Upper lobe of left lung (tissue), 6 donors: ENCODE measurements around the gene HSPBP1. TPM values are rescaled to one million over a fixed set of nuclear protein-coding genes. Genes with fewer than 3 reads are reported as not detected.

Experiments
- ATAC-seq, 2 donors: fragments of 200-7000 bp; cut with Tn5 transposase; one replicate each; pipeline ENCODE4 v1.9.1; 2022; ENCODE audit warnings: mild to moderate bottlenecking in 2 of 2, moderate library complexity in 2 of 2; ENCODE audit not compliant: low FRiP score in 2 of 2
- DNase-seq, 2 donors: peaks; one replicate each; pipeline ENCODE4 v3.0.0-alpha.2; 2019 to 2020
- H3K27ac ChIP-seq, 4 donors: fragments of 200-600 bp; sonication (generic); one replicate each; pipeline ENCODE4 v1.5.1; 2016 to 2019
- H3K27me3 ChIP-seq, 4 donors: fragments of 200-600 bp; sonication (generic); one replicate each; pipeline ENCODE4 v1.5.1; 2017 to 2019
- H3K36me3 ChIP-seq, 4 donors: fragments of 200-600 bp; sonication (generic); one replicate each; pipeline ENCODE4 v1.5.1; 2016 to 2019
- H3K4me1 ChIP-seq, 4 donors: fragments of 200-600 bp; sonication (generic); one replicate each; pipeline ENCODE4 v1.5.1; 2018 to 2019
- H3K4me3 ChIP-seq, 4 donors: fragments of 200-600 bp; sonication (generic); one replicate each; pipeline ENCODE4 v1.5.1; 2017 to 2019; ENCODE audit warnings: mild to moderate bottlenecking in 2 of 4, moderate library complexity in 1 of 4
- H3K9me3 ChIP-seq, 4 donors: fragments of 200-600 bp; sonication (generic); one replicate each; pipeline ENCODE4 v1.5.1; 2018 to 2019
- EP300 ChIP-seq, 4 donors: sonication (generic); formaldehyde crosslinking; IDR thresholded peaks; one replicate each; pipeline ENCODE4 v1.5.1; 2017; ENCODE audit warnings: antibody characterized with exemption in 4 of 4, control low read depth in 2 of 4
- POLR2A ChIP-seq, 4 donors: fragments of 450-650 bp; IDR thresholded peaks; one replicate each; pipeline ENCODE4 v1.5.1; 2016 to 2017; ENCODE audit warnings: antibody characterized with exemption in 4 of 4, mild to moderate bottlenecking in 2 of 4
- POLR2AphosphoS5 ChIP-seq, 2 donors: sonication (generic); formaldehyde crosslinking; IDR thresholded peaks; one replicate each; pipeline ENCODE4 v1.5.1; 2017; ENCODE audit warnings: antibody characterized with exemption in 2 of 2
- WGBS, 2 donors: methylation state at CpG; one replicate each; pipeline ENCODE4 v1.1.5; 2017 to 2018; 5-methylcytosine and 5-hydroxymethylcytosine counted together
- total RNA-seq, 6 donors: library from RNA; depleted of rRNA in 4 of 6; stranded (reverse); fragments of >200 nt in 4 of 6; gene quantifications; one replicate each; pipeline versions ENCODE4 v1.1.0 to v1.2.1, GENCODE V29; 2016 to 2021
- TF ChIP-seq, protein P1 (sequence below), 6 experiments: fragments of 450-650 bp in 4 of 6; fragments of 200-600 bp in 2 of 6; sonication (generic) in 2 of 6; IDR thresholded peaks; one replicate each; pipeline ENCODE4 v1.5.1; 2016 to 2019; ENCODE audit warnings: antibody characterized with exemption in 6 of 6
- donor health status: DM: no; HTN: no; CAD: no; lungs with moderate emphysema.
- donor health status: DM: no; HTN: yes; CAD: no; lungs with severe emphysema.

HSPBP1 gene
- total RNA-seq, 6 donors from 2014 or later, result 21.0 to 34.6 (median 30.1) TPM

DNA sequence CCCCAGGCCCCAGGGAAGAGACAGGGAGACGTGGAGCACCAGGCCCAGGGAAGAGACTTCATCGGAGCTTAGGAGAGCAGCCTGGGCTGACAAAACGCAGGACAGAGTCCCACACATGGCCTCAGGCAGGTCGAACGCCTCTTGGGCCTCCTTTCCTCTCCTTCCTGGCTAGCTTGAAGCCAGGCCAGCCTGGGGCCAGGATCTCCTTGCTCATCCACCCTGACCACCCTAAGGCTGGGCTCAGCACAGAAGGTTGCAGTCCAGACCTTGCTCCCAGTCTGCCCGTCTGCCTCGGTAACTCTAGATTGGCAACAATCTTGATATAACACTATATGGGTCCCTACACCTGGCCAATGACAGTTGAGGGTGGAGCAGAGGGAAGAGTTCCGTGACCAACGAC, 31.2 kb downstream of the HSPBP1 start:
- H3K4me1 ChIP-seq, result peaks cover 11 to 64% (median 36%) of the 10 kb centered on the region in 4 donors
- no peak overlapping the region for H3K27ac ChIP-seq
- no peak overlapping the region for H3K4me3 ChIP-seq
- TF ChIP-seq, protein P1, sequence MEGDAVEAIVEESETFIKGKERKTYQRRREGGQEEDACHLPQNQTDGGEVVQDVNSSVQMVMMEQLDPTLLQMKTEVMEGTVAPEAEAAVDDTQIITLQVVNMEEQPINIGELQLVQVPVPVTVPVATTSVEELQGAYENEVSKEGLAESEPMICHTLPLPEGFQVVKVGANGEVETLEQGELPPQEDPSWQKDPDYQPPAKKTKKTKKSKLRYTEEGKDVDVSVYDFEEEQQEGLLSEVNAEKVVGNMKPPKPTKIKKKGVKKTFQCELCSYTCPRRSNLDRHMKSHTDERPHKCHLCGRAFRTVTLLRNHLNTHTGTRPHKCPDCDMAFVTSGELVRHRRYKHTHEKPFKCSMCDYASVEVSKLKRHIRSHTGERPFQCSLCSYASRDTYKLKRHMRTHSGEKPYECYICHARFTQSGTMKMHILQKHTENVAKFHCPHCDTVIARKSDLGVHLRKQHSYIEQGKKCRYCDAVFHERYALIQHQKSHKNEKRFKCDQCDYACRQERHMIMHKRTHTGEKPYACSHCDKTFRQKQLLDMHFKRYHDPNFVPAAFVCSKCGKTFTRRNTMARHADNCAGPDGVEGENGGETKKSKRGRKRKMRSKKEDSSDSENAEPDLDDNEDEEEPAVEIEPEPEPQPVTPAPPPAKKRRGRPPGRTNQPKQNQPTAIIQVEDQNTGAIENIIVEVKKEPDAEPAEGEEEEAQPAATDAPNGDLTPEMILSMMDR (IDR thresholded peaks at IDR 0.05), result no peak
- TF ChIP-seq EP300 (IDR thresholded peaks at IDR 0.05), result no peak
- TF ChIP-seq POLR2AphosphoS5 (IDR thresholded peaks at IDR 0.05), result no peak
- TF ChIP-seq POLR2A (IDR thresholded peaks at IDR 0.05), result no peak
- no peak for DNase-seq
- no peaks in the 10 kb centered on the region for H3K9me3 ChIP-seq
- no peak for ATAC-seq
- 93 to 94% methylated on average over 7 to 9 of the region's 9 CpGs for WGBS, 2 donors
- H3K27me3 ChIP-seq, result no peaks in the 10 kb centered on the region
- H3K36me3 ChIP-seq, result peaks cover 10 to 42% (median 35%) of the 10 kb centered on the region in 4 donors

DNA sequence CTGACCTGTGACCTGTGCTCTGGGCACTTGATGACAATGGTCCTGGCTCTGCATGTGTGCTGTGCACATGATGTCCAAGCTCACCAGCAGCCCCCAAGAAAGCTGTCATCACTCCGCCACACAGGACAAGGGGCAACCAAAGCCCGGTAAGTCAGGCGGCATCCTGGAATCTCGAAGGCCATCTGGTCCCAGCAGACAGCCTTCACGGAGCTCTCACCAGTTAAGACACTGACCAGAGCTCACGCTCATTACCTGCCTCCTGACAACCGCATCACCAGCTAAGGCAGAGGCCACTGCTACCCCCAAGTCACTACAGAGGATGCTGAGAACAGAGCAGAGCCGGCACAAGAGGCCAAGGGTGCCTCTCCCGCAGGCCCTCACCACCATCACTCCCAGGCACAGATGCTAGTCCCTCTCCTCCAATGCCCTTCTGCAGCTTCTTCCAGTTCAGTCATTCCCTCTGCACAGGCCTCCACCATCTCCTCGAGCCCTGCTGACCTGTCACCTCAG, 31.7 kb downstream of the HSPBP1 start:
- WGBS, 2 donors, result 85 to 86% methylated on average over 5 to 9 of the region's 10 CpGs
- H3K4me3 ChIP-seq, result no peak overlapping the region
- H3K27me3 ChIP-seq, result no peaks in the 10 kb centered on the region
- DNase-seq, result peak in 1 of 2 donors; percentile 37
- TF ChIP-seq, protein P1 (IDR thresholded peaks at IDR 0.05), result no peak
- TF ChIP-seq POLR2A (IDR thresholded peaks at IDR 0.05) (no peak), EP300 (IDR thresholded peaks at IDR 0.05) (no peak), POLR2AphosphoS5 (IDR thresholded peaks at IDR 0.05) (no peak)
- H3K4me1 ChIP-seq, result peaks cover 6 to 59% (median 31%) of the 10 kb centered on the region in 4 donors
- H3K36me3 ChIP-seq, result peaks cover 10 to 46% (median 40%) of the 10 kb centered on the region in 4 donors
- H3K9me3 ChIP-seq, result no peaks in the 10 kb centered on the region
- no peak overlapping the region for H3K27ac ChIP-seq
- no peak for ATAC-seq

DNA sequence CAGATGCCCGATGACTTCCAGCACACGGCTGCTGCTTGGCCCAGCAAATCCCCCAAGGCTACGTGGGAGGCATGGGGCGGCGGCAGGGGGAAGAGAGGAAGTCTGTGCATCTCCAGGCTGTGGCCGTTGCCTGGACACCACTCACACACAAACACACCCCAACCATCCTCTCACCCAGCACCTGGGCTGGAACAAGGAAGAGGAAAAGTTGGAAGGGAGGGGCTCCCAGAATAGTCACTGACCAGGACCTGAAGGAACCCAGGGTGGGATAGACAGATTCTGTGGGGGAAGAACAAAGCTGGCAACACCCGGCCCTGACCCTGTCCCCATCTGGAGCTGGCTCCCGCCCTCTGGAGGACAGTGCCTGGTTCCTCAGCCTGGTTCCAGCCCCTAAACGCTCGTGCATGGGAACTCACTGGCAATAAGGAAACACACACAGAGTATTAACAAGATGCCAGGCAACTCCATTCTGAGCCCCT, 32.2 kb downstream of the HSPBP1 start:
- no peak overlapping the region for H3K4me3 ChIP-seq

DNA sequence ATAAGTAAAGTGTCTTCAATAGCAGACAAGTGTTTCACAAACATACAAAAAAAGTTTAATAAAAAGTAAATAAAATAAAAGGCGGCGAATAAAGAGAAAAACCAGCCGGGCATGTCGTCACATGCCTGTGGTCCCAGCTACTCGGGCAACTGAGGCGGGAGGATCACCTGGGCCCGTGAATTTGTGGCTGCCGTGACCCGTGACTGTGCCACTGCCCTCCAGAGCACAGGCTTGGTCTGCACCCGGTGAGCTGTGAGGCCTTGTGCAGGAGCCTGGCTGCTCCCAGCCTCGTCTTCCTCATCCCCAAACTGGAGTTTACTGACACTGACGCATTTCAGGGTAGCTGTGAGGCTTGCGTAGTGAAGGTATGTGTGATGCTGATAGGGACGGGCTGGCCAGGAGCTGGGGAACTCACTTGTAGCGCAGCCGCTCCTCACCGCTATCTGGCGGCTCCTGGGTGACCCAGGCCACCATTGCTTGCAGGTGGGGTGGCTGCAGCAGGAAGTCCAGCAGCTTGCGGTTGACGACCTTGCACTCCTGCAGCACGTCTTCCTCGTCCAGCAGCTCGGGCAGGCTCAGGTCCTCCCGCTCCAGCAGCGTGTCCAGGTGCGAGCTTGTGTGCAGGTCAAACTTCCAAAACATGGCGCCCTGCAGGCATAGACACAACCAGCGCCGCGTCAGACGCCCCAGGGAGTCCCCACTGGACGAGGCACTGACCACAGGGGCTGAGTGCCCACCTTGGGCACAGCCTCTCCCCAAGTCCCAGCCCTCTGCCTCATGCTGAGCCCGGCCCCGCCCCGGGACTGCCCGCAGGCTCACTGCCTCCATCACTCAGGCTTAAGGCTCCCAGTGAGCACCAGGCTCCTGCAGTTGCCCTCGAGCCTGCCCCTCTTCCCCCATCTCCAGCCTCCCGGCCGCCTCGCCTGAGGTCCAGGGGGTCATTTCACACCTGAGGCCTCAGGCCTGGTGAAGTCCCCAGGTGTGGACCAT, 33.2 kb downstream of the HSPBP1 start:
- no peaks in the 10 kb centered on the region for H3K27me3 ChIP-seq
- 87 to 92% methylated on average over 32 to 40 of the region's 40 CpGs for WGBS, 2 donors
- no peak for TF ChIP-seq POLR2AphosphoS5 (IDR thresholded peaks at IDR 0.05)
- TF ChIP-seq EP300 (IDR thresholded peaks at IDR 0.05), result no peak
- TF ChIP-seq, protein P1 (IDR thresholded peaks at IDR 0.05), result no peak
- TF ChIP-seq POLR2A (IDR thresholded peaks at IDR 0.05), result no peak
- no peak overlapping the region for H3K27ac ChIP-seq
- H3K4me3 ChIP-seq, result no peak overlapping the region
- peaks cover 20 to 55% (median 53%) of the 10 kb centered on the region in 4 donors for H3K36me3 ChIP-seq
- ATAC-seq (peak in 1 of 2 donors; percentile 2), DNase-seq (peak in 1 of 2 donors; percentile 78)
- H3K4me1 ChIP-seq, result peaks cover 0 to 46% (median 21%) of the 10 kb centered on the region in 4 donors
- no peaks in the 10 kb centered on the region for H3K9me3 ChIP-seq

More for the DNA sequence above, 32.2 kb downstream of the HSPBP1 start:
- Histone ChIP-seq H3K27me3 (no peaks in the 10 kb centered on the region), H3K4me1 (peaks cover under 1 to 55% (median 25%) of the 10 kb centered on the region in 4 donors), H3K9me3 (no peaks in the 10 kb centered on the region), H3K36me3 (peaks cover 13 to 46% (median 44%) of the 10 kb centered on the region in 4 donors), H3K27ac (no peak overlapping the region)
- WGBS, 2 donors, result 35 to 65% methylated on average over 8 to 9 of the region's 10 CpGs
- DNase-seq (peak in 1 of 2 donors; percentile 61), ATAC-seq (peak; percentile 50 to 86)
- TF ChIP-seq POLR2AphosphoS5 (IDR thresholded peaks at IDR 0.05), result no peak
- TF ChIP-seq, protein P1 (IDR thresholded peaks at IDR 0.05), result no peak
- TF ChIP-seq POLR2A (IDR thresholded peaks at IDR 0.05), result no peak
- no peak for TF ChIP-seq EP300 (IDR thresholded peaks at IDR 0.05)
